Panc1 (cell line): ENCODE data around the gene CHRFAM7A.
"Not testable (repeated sequence)": the region's sequence is repeated elsewhere in the genome, so short reads cannot be mapped to it uniquely, and the experiment has no call there.

ENCODE experiments used
- REST ChIP-seq, 2 experiments: IDR thresholded peaks; 2 replicates each; pipeline ENCODE4 v1.6.1; 2011 to 2012; ENCODE audit warnings: low read depth in 2 of 2, control low read depth in 1 of 2, low read length in 1 of 2, mild to moderate bottlenecking in 1 of 2, moderate library complexity in 1 of 2; ENCODE audit not compliant: insufficient read depth in 1 of 2
- TF ChIP-seq, protein P1 (sequence below): fragments of 450-650 bp; IDR thresholded peaks from 2 replicates; pipeline ENCODE4 v1.5.1; 2017; ENCODE audit warnings: mild to moderate bottlenecking

DNA sequence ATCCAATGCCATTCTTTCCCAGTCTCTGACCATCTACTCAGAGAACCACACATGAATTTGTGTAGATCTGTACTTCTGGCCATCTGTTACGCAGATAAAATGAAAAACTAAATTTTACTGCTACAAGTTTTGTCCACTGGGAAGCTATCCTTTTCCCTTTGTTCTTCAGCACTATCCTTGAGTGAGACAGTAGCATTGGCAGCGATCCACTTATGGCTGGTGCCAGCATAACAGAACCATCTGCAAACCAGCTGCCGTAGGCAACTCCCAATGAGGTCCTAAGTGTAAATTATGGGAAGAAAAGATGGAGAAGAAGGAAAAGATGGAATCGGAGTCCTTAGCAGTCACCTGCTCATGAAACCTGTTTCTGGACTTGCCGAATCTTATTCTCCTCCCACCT lies 72.3 kb downstream of the CHRFAM7A start:
- TF ChIP-seq, protein P1, sequence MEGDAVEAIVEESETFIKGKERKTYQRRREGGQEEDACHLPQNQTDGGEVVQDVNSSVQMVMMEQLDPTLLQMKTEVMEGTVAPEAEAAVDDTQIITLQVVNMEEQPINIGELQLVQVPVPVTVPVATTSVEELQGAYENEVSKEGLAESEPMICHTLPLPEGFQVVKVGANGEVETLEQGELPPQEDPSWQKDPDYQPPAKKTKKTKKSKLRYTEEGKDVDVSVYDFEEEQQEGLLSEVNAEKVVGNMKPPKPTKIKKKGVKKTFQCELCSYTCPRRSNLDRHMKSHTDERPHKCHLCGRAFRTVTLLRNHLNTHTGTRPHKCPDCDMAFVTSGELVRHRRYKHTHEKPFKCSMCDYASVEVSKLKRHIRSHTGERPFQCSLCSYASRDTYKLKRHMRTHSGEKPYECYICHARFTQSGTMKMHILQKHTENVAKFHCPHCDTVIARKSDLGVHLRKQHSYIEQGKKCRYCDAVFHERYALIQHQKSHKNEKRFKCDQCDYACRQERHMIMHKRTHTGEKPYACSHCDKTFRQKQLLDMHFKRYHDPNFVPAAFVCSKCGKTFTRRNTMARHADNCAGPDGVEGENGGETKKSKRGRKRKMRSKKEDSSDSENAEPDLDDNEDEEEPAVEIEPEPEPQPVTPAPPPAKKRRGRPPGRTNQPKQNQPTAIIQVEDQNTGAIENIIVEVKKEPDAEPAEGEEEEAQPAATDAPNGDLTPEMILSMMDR = not testable (repeated sequence)
- not testable (repeated sequence) for TF ChIP-seq REST (IDR thresholded peaks at IDR 0.05; ENCODE audit: insufficient read depth in 1 of 2, low read depth in 2 of 2, low read length in 1 of 2)
